NCI-H524 treated with DMSO at 0.1 percent for 48 hours (cell line): ENCODE measurements around the gene TEX10.

Experiments used
- DNase-seq: peaks from one replicate; lab custom pipeline; 2025; lab: John Stamatoyannopoulos, UW

The TEX10 gene

GRCh38 chr9:100284247-100284646, 68.5 kb downstream of the TEX10 start:
- no peak for DNase-seq

GRCh38 chr9:100282388-100282719, 70.4 kb downstream of the TEX10 start:
- no peak for DNase-seq

GRCh38 chr9:100281676-100282387, 70.9 kb downstream of the TEX10 start:
- DNase-seq = no peak

- no peak for DNase-seq
Measured at GRCh38 chr9:100281066-100281465, 71.7 kb downstream of the TEX10 start.

- no peak for DNase-seq
Measured at GRCh38 chr9:100277166-100277979, 75.4 kb downstream of the TEX10 start.

GRCh38 chr9:100269656-100270055, 83.1 kb downstream of the TEX10 start:
- DNase-seq = no peak

- no peak for DNase-seq
Measured at GRCh38 chr9:100268271-100268670, 84.5 kb downstream of the TEX10 start.

- no peak for DNase-seq
Measured at GRCh38 chr9:100267211-100267610, 85.5 kb downstream of the TEX10 start.
